Breast epithelium (tissue), 3 donors: ENCODE measurements around the gene CNOT11.
"Not testable (repeated sequence)": the region's sequence is repeated elsewhere in the genome, so short reads cannot be mapped to it uniquely, and the experiment has no call there.

Source experiments
- POLR2A ChIP-seq: fragments of 450-650 bp; IDR thresholded peaks from one replicate; pipeline ENCODE4 v1.6.1; 2016; ENCODE audit warnings: antibody characterized with exemption, mild to moderate bottlenecking, moderate library complexity
- TF ChIP-seq, protein P1 (sequence below), 3 donors: fragments of 450-650 bp; IDR thresholded peaks; one replicate each; pipeline ENCODE4 v1.5.1; 2016 to 2017; ENCODE audit warnings: antibody characterized with exemption in 3 of 3, mild to moderate bottlenecking in 3 of 3, moderate library complexity in 3 of 3

- TF ChIP-seq, protein P1, sequence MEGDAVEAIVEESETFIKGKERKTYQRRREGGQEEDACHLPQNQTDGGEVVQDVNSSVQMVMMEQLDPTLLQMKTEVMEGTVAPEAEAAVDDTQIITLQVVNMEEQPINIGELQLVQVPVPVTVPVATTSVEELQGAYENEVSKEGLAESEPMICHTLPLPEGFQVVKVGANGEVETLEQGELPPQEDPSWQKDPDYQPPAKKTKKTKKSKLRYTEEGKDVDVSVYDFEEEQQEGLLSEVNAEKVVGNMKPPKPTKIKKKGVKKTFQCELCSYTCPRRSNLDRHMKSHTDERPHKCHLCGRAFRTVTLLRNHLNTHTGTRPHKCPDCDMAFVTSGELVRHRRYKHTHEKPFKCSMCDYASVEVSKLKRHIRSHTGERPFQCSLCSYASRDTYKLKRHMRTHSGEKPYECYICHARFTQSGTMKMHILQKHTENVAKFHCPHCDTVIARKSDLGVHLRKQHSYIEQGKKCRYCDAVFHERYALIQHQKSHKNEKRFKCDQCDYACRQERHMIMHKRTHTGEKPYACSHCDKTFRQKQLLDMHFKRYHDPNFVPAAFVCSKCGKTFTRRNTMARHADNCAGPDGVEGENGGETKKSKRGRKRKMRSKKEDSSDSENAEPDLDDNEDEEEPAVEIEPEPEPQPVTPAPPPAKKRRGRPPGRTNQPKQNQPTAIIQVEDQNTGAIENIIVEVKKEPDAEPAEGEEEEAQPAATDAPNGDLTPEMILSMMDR (IDR thresholded peaks at IDR 0.05) = not testable (repeated sequence)
- TF ChIP-seq POLR2A = not testable (repeated sequence)
Observed at GRCh38 chr2:101245468-101245867, 7.2 kb upstream of the CNOT11 start.
